ENCODE data around the gene RAB10. TPM values are rescaled to one million over a fixed set of nuclear protein-coding genes. Genes with fewer than 3 reads are reported as not detected.
A peak's percentile ranks its signal among the peaks of the same experiment; 100 is the strongest.

The RAB10 gene
- total and polyA plus RNA-seq, 9 of the 15 experiments (the other 6 are each of a cell fraction or from before 2014, with no cell fraction given), result 25.1 to 214 (median 157) TPM

- TF ChIP-seq BCLAF1 (IDR thresholded peaks at IDR 0.05; ENCODE audit: borderline replicate concordance in 1 of 2, control insufficient read depth in 1 of 2, low read depth in 2 of 2, low read length in 1 of 2) (no peak), ZNF551 (CRISPR knock-in tag; IDR thresholded peaks at IDR 0.05) (no peak), ZNF778 (CRISPR knock-in tag; IDR thresholded peaks at IDR 0.05) (no peak), GMEB1 (CRISPR knock-in tag; IDR thresholded peaks at IDR 0.05) (peak; percentile 83), ZBTB2 (IDR thresholded peaks at IDR 0.05) (no peak), PHB (CRISPR knock-in tag; IDR thresholded peaks at IDR 0.05) (no peak), HLTF (IDR thresholded peaks at IDR 0.05) (no peak), KLF16 (IDR thresholded peaks at IDR 0.05) (no peak)
- TF ChIP-seq, protein P1, sequence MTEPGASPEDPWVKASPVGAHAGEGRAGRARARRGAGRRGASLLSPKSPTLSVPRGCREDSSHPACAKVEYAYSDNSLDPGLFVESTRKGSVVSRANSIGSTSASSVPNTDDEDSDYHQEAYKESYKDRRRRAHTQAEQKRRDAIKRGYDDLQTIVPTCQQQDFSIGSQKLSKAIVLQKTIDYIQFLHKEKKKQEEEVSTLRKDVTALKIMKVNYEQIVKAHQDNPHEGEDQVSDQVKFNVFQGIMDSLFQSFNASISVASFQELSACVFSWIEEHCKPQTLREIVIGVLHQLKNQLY (CRISPR knock-in tag; conservative IDR thresholded peaks at IDR 0.05), result no peak
- TF ChIP-seq, protein P2, sequence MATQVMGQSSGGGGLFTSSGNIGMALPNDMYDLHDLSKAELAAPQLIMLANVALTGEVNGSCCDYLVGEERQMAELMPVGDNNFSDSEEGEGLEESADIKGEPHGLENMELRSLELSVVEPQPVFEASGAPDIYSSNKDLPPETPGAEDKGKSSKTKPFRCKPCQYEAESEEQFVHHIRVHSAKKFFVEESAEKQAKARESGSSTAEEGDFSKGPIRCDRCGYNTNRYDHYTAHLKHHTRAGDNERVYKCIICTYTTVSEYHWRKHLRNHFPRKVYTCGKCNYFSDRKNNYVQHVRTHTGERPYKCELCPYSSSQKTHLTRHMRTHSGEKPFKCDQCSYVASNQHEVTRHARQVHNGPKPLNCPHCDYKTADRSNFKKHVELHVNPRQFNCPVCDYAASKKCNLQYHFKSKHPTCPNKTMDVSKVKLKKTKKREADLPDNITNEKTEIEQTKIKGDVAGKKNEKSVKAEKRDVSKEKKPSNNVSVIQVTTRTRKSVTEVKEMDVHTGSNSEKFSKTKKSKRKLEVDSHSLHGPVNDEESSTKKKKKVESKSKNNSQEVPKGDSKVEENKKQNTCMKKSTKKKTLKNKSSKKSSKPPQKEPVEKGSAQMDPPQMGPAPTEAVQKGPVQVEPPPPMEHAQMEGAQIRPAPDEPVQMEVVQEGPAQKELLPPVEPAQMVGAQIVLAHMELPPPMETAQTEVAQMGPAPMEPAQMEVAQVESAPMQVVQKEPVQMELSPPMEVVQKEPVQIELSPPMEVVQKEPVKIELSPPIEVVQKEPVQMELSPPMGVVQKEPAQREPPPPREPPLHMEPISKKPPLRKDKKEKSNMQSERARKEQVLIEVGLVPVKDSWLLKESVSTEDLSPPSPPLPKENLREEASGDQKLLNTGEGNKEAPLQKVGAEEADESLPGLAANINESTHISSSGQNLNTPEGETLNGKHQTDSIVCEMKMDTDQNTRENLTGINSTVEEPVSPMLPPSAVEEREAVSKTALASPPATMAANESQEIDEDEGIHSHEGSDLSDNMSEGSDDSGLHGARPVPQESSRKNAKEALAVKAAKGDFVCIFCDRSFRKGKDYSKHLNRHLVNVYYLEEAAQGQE (IDR thresholded peaks at IDR 0.05; ENCODE audit: borderline replicate concordance), result peak; percentile 45
- TF ChIP-seq, protein P2 (CRISPR knock-in tag; IDR thresholded peaks at IDR 0.05; ENCODE audit: low read depth), result 0 out of 2 replicates have a peak, but pooled peaks have one; percentile 12
These were observed 150.8 kb downstream of the RAB10 start (continued) for GRCh38 chr2:26184555-26185303.
